Activated CD4-positive, alpha-beta T cell treated with anti-CD3 and anti-CD28 coated beads for 36 hours (primary cell): Measurements from ENCODE around the gene TMOD4. TPM values are rescaled to one million over a fixed set of nuclear protein-coding genes. Genes with fewer than 3 reads are reported as not detected.
A peak's percentile ranks its signal among the peaks of the same experiment; 100 is the strongest.

Experiments
- ATAC-seq: fragments of 200-7000 bp; cut with Tn5 transposase; one replicate; pipeline ENCODE4 v1.10.0; 2021; ENCODE audit warnings: mild to moderate bottlenecking, moderate library complexity
- CTCF ChIA-PET: fragments of 350-600 bp; sonication (Branson Sonifier 250); formaldehyde crosslinking; loops from one replicate; lab custom pipeline; 2021; ENCODE audit warnings: antibody characterized with exemption; lab: Charles Lee
- POLR2A ChIA-PET: fragments of 350-600 bp; sonication (Branson Sonifier 250); formaldehyde crosslinking; loops from one replicate; lab custom pipeline; 2021; ENCODE audit warnings: antibody characterized with exemption, inconsistent platforms; lab: Charles Lee
- DNase-seq: peaks from one replicate; pipeline ENCODE4 v3.0.0-alpha.2; 2020
- H3K27ac Mint-ChIP-seq: one replicate; pipeline ENCODE4 v1.8.0; 2021; ENCODE audit warnings: mixed read lengths
- H3K27me3 Mint-ChIP-seq: one replicate; pipeline ENCODE4 v1.8.0; 2021; ENCODE audit warnings: mixed read lengths
- H3K36me3 Mint-ChIP-seq: one replicate; pipeline ENCODE4 v1.8.0; 2021; ENCODE audit warnings: low read depth, mixed read lengths
- H3K4me1 Mint-ChIP-seq: one replicate; pipeline ENCODE4 v1.8.0; 2021; ENCODE audit warnings: mixed read lengths
- H3K4me3 Mint-ChIP-seq: one replicate; pipeline ENCODE4 v1.8.0; 2021; ENCODE audit warnings: mild to moderate bottlenecking, moderate library complexity, mixed read lengths
- H3K9me3 Mint-ChIP-seq: one replicate; pipeline ENCODE4 v1.8.0; 2021; ENCODE audit warnings: low read depth, mixed read lengths
- intact Hi-C, 2 experiments: fragments of 100-400 bp; cut with DNase I in 1 of 2; cut with micrococcal nuclease in 1 of 2; formaldehyde crosslinking; loops; one replicate each; pipeline versions ENCODE4 v1.14.2 to v1.15.1; 2022 to 2024; cut with DNase I, micrococcal nuclease
- total RNA-seq, 2 experiments: library from RNA; stranded (reverse); gene quantifications; one replicate each; pipeline ENCODE4 v1.2.3, GENCODE V29; 2021

Gene TMOD4
- total RNA-seq, 2 experiments from 2014 or later = 0.69 to 2.3 TPM

DNA sequence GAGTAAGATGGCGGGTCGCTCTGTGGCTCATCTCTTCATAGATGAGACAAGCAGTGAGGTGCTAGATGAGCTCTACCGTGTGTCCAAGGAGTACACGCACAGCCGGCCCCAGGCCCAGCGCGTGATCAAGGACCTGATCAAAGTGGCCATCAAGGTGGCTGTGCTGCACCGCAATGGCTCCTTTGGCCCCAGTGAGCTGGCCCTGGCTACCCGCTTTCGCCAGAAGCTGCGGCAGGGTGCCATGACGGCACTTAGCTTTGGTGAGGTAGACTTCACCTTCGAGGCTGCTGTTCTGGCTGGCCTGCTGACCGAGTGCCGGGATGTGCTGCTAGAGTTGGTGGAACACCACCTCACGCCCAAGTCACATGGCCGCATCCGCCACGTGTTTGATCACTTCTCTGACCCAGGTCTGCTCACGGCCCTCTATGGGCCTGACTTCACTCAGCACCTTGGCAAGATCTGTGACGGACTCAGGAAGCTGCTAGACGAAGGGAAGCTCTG, 17.0 kb downstream of the TMOD4 start:
- peak; percentile 61 for DNase-seq
- Mint-ChIP-seq H3K9me3 (no peaks in the 10 kb centered on the region), H3K4me1 (peaks cover 59% of the 10 kb centered on the region), H3K36me3 (peaks cover 52% of the 10 kb centered on the region), H3K4me3 (peak overlapping the region; percentile 88), H3K27ac (peak overlapping the region; percentile 99), H3K27me3 (no peaks in the 10 kb centered on the region)
- ChIA-PET POLR2A (interaction anchor here (0.5 to 2.9 kb wide), 5 partner anchors 28 to 121 kb away, joined by 3 to 9 read pairs (median 5); no protein-coding TSS in a partner anchor), CTCF (interaction anchor here (0.6 to 8.0 kb wide), 6 partner anchors 10 to 445 kb away, joined by 3 to 195 read pairs (median 4); partner anchors contain the start of gene MINDY1)
- no peak for ATAC-seq
- intact Hi-C loops = loop anchor here (5.0 kb wide), 3 partner anchors 38 to 596 kb away; partner anchors contain the start of genes MINDY1 (in 1 of the 2), PIP5K1A (in 1 of the 2) and PRUNE1 (in 1 of the 2)

DNA sequence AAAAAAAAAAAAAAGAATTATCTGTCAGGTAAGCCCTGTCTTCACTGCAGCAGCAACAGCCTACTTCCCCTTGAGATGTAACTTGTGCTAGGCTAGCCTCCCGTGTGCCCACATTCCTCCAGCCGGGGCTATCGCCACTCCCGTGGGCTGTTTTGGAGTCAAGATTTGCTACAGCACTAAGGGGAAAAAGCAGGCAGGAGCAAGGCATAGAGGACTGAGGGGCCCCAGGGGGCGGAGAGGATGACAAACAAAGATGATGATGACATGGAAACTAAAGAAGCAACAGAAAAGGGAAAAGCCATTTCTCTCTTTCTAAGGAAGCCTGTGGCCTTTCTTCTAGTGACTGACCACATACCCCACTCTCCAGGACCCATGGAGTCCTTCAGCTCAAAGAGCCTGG, 17.5 kb downstream of the TMOD4 start:
- DNase-seq (peak; percentile 83), ATAC-seq (peak; percentile 21)
- ChIA-PET POLR2A (interaction anchor here (0.5 to 2.9 kb wide), 5 partner anchors 7 to 121 kb away, joined by 3 to 9 read pairs (median 6); partner anchors contain the start of genes LYSMD1, SCNM1 and VPS72), CTCF (interaction anchor here (0.6 to 8.0 kb wide), 8 partner anchors 10 to 444 kb away, joined by 3 to 195 read pairs (median 4); partner anchors contain the start of genes MINDY1 and MLLT11)
- H3K27ac Mint-ChIP-seq = peak overlapping the region; percentile 99
- peaks cover 47% of the 10 kb centered on the region for H3K36me3 Mint-ChIP-seq
- H3K4me3 Mint-ChIP-seq = peak overlapping the region; percentile 88
- H3K4me1 Mint-ChIP-seq = peaks cover 59% of the 10 kb centered on the region
- intact Hi-C loops = loop anchor here (5.0 kb wide), 3 partner anchors 39 to 596 kb away; partner anchors contain the start of genes MINDY1 (in 1 of the 2), PIP5K1A (in 1 of the 2) and PRUNE1 (in 1 of the 2)
- H3K27me3 Mint-ChIP-seq = no peaks in the 10 kb centered on the region
- no peaks in the 10 kb centered on the region for H3K9me3 Mint-ChIP-seq

DNA sequence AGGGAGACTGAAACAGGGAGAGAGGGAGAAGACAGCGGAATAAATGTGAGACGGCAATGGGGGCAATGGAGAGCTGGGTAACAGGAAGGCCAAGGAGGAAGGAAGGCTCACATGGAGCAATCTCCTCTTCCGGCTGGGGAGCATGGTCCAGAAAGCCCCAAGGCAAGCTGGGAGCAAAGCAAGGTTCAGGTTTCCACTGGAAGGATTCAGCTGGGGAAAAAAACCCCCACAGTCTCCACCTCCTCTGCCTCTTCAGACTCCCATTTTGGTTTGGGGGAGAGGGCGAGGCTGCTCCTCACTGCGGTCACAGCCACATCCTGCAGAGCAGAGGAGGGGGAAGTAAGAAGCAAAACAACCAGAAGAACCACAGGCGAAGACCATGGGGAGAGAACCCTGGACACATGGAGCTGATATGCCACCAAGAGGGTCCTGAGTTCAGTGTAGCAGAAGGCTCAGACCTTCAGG, 18.7 kb downstream of the TMOD4 start:
- POLR2A ChIA-PET = interaction anchor here (0.5 to 2.9 kb wide), 13 partner anchors 8 to 542 kb away, joined by 3 to 17 read pairs (median 4); partner anchors contain the start of genes C1orf56, LYSMD1, PSMD4 and SCNM1
- Mint-ChIP-seq H3K9me3 (no peaks in the 10 kb centered on the region), H3K4me3 (peak overlapping the region; percentile 88), H3K27ac (peak overlapping the region; percentile 99), H3K4me1 (peaks cover 50% of the 10 kb centered on the region), H3K36me3 (peaks cover 41% of the 10 kb centered on the region), H3K27me3 (no peaks in the 10 kb centered on the region)
- CTCF ChIA-PET = interaction anchor here (0.5 to 8.0 kb wide), 35 partner anchors 9 to 589 kb away, joined by 3 to 195 read pairs (median 4); partner anchors contain the start of genes GABPB2, LYSMD1, MINDY1 and MLLT11
- DNase-seq (peak; percentile 84), ATAC-seq (peak; percentile 40)
- intact Hi-C loops = loop anchor here (1.0 to 5.0 kb wide), 8 partner anchors 40 to 595 kb away; partner anchors contain the start of genes PRUNE1 (in 2 of the 2), ARNT (in 1 of the 2), CDC42SE1 (in 1 of the 2) and CERS2 (in 1 of the 2)

DNA sequence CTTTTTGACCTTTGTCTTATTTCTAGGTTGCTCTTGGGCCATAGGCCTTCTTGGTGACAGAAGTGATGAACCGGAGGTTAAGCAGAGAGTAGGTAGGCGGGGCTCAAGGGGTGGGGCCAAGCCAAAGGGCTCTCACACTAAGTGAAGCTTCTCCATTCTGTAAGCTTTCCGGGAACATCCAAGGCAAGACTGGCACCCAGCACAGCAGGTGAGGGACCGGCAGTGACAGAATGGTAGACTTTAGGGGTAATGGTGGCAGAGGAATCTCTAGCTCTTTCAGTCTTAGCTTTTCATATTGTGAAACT, 19.3 kb downstream of the TMOD4 start, which contains the start of gene TNFAIP8L2:
TNFAIP8L2 (plus strand) TSS at position 135 of the 305 bp plus-strand sequence. CDS start 2,049 bp downstream, outside the sequence.
- Mint-ChIP-seq H3K4me3 (peak within 1 kb of the TSS; percentile 88), H3K4me1 (peaks cover 44% of the 10 kb centered on the region), H3K27ac (peak within 1 kb of the TSS; percentile 99), H3K36me3 (peaks cover 36% of the 10 kb centered on the region), H3K27me3 (no peaks in the 10 kb centered on the region), H3K9me3 (no peaks in the 10 kb centered on the region)
- intact Hi-C loops = loop anchor here (1.0 to 5.0 kb wide), 14 partner anchors 9 to 594 kb away; partner anchors contain the start of genes CDC42SE1 (in 2 of the 2), PRUNE1 (in 2 of the 2), SEMA6C (in 2 of the 2) and ARNT (in 1 of the 2)
- DNase-seq = peak; percentile 91
- peak; percentile 85 for ATAC-seq
- ChIA-PET POLR2A (interaction anchor here (0.6 to 2.1 kb wide), 14 partner anchors 8 to 541 kb away, joined by 3 to 17 read pairs (median 4); partner anchors contain the start of genes C1orf56, LYSMD1, MINDY1 and PSMD4), CTCF (interaction anchor here (0.5 to 8.0 kb wide), 35 partner anchors 8 to 589 kb away, joined by 3 to 195 read pairs (median 4); partner anchors contain the start of genes GABPB2, LYSMD1, MINDY1 and MLLT11)

DNA sequence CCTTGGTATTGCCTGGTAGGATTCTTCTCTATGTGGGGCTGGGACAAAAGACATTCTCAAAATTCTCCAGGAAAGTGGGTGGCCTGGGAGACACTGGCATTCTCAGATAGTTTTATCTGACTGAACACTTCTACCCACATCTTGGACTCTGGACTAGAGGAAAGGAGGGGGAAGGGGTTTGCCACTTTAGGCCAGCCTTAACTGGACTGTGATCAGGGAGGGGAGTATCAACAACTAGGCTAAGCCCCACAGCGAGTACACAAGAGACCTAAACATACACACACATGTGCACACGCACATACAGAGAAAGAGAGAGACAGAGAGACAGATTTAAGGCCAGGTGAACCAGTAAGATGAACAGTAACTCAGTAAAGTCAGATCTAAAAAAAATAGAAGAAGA, 28.1 kb downstream of the TMOD4 start:
- H3K4me3 Mint-ChIP-seq = peak overlapping the region; percentile 79
- ATAC-seq (no peak), DNase-seq (no peak)
- no peaks in the 10 kb centered on the region for H3K9me3 Mint-ChIP-seq
- H3K27ac Mint-ChIP-seq = no peak overlapping the region
- H3K36me3 Mint-ChIP-seq = no peaks in the 10 kb centered on the region
- no peaks in the 10 kb centered on the region for H3K27me3 Mint-ChIP-seq
- peaks cover 10% of the 10 kb centered on the region for H3K4me1 Mint-ChIP-seq
- ChIA-PET CTCF (interaction anchor here (0.9 to 2.0 kb wide), 3 partner anchors 10 to 48 kb away, joined by 4 to 11 read pairs (median 4); partner anchors contain the start of gene TNFAIP8L2), POLR2A (no interaction called here)
- intact Hi-C loops = loop anchor here in 1 of 2 experiments (2.0 kb wide), 1 partner anchor 77 kb away; the partner anchor contains the start of gene GABPB2

- Mint-ChIP-seq H3K9me3 (no peaks in the 10 kb centered on the region), H3K4me3 (peak overlapping the region; percentile 79), H3K27me3 (no peaks in the 10 kb centered on the region), H3K4me1 (peaks cover 10% of the 10 kb centered on the region), H3K36me3 (no peaks in the 10 kb centered on the region), H3K27ac (peak overlapping the region; percentile 8)
- intact Hi-C loops = loop anchor here in 1 of 2 experiments (2.0 kb wide), 1 partner anchor 76 kb away; the partner anchor contains the start of gene GABPB2
- no peak for ATAC-seq
- no peak for DNase-seq
- ChIA-PET POLR2A (no interaction called here), CTCF (interaction anchor here (0.7 to 1.6 kb wide), 3 partner anchors 14 to 47 kb away, joined by 3 to 4 read pairs (median 4); no protein-coding TSS in a partner anchor)
Observed at GRCh38 chr1:151147132-151147503, 28.7 kb downstream of the TMOD4 start.

DNA sequence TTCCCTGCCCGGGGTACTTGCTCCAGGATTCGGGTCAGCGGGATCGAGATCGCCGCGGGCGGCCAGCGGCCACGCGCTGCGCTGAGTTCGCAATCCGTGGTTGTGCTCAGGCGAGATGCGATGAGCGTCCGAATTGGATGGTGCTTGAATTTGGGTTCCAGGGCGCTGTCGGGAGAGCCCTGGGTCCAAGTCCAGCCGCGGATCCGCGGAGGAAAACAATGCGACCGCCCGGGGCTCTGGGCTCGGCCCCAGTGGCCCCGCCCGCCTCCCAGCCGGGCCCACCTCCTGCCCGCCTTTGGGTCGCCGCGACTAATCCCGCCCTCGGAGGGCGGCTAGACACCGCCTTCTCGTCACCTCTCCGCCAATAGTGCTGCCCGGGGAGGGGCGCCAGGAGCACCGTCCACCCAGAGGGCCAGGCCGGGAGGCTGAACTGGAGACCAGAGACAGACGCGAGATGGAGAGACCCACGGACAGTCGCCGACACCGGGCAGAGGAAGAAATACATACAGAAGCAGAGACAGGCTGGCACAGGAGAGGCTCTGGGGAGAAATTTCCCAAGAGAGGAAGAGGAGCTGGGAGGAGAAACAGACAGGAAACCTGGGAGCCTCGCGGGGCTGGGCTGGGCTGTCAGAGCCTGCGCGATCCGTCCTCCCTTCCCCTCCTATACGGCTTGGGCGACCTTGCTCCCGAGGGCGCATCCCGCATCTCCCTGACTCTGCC, 29.2 kb downstream of the TMOD4 start, which contains the start of gene SEMA6C:
SEMA6C (minus strand) TSS at position 220 of the 720 bp plus-strand sequence. CDS start 4,010 bp downstream, outside the sequence.
- ChIA-PET CTCF (interaction anchor here (0.7 to 1.6 kb wide), 3 partner anchors 15 to 47 kb away, joined by 3 to 4 read pairs (median 4); no protein-coding TSS in a partner anchor), POLR2A (interaction anchor here (0.6 kb wide), 1 partner anchor 235 kb away, joined by 4 read pairs; no protein-coding TSS in a partner anchor)
- Mint-ChIP-seq H3K36me3 (no peaks in the 10 kb centered on the region), H3K9me3 (no peaks in the 10 kb centered on the region), H3K4me1 (peaks cover 10% of the 10 kb centered on the region), H3K27me3 (no peaks in the 10 kb centered on the region), H3K4me3 (peak within 1 kb of the TSS; percentile 79), H3K27ac (peak within 1 kb of the TSS; percentile 48)
- intact Hi-C loops = loop anchor here (1.0 to 2.0 kb wide), 4 partner anchors 10 to 76 kb away; partner anchors contain the start of genes TNFAIP8L2 (in 2 of the 2), GABPB2 (in 1 of the 2) and SCNM1 (in 1 of the 2)
- peak; percentile 92 for DNase-seq
- ATAC-seq = peak; percentile 100

GRCh38 chr1:151146072-151146411, 29.7 kb downstream of the TMOD4 start:
- ChIA-PET POLR2A (interaction anchor here (0.6 to 2.0 kb wide), 2 partner anchors 15 to 236 kb away, joined by 4 to 6 read pairs; no protein-coding TSS in a partner anchor), CTCF (interaction anchor here (1.6 kb wide), 1 partner anchor 46 kb away, joined by 4 read pairs; no protein-coding TSS in a partner anchor)
- no peak for DNase-seq
- ATAC-seq = no peak
- peak overlapping the region; percentile 79 for H3K4me3 Mint-ChIP-seq
- peaks cover 10% of the 10 kb centered on the region for H3K4me1 Mint-ChIP-seq
- H3K9me3 Mint-ChIP-seq = no peaks in the 10 kb centered on the region
- H3K36me3 Mint-ChIP-seq = no peaks in the 10 kb centered on the region
- no peak overlapping the region for H3K27ac Mint-ChIP-seq
- intact Hi-C loops = loop anchor here (1.0 to 2.0 kb wide), 4 partner anchors 10 to 75 kb away; partner anchors contain the start of genes TNFAIP8L2 (in 2 of the 2), GABPB2 (in 1 of the 2) and SCNM1 (in 1 of the 2)
- H3K27me3 Mint-ChIP-seq = no peaks in the 10 kb centered on the region

DNA sequence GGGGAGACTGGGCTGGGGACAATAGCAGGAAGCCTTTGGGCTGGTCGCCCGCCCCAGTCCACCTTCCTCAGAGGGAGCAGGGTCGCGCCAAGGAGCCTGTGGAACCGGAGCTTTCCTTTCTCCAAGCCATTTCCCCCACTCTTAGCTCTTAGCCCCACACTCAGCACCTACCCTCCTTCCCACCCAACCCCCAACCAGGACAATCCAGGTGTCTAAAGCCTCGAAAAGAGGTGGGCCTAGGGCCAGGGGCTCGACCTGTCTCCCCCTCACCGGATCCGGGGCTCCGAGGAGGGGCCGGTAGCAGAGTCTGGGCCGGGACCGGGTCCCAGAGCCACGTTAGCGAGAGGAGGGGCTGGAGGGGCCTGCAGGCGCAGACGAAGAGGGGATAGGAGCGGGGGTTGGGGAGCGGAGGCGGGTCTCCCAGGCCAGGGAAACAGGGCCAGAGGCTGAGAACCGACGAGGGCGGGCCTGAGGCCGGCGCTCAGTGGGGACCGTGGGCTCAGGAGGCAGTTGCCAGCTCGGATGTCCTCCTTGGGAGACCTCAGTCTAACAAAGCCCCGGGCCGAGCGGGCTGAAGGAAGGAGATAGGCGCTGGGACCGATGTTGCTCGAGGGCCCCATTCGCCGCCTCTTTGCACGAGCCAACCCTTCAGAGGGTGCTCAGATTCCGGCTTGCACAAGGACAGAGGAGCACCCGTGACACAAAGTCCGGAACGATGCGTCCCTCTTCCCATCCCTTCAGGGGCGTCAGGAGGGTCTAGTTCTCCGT, 30.3 kb downstream of the TMOD4 start:
- intact Hi-C loops = loop anchor here (1.0 to 2.0 kb wide), 4 partner anchors 11 to 75 kb away; partner anchors contain the start of genes TNFAIP8L2 (in 2 of the 2), GABPB2 (in 1 of the 2) and SCNM1 (in 1 of the 2)
- ATAC-seq = no peak
- H3K36me3 Mint-ChIP-seq = no peaks in the 10 kb centered on the region
- peaks cover 10% of the 10 kb centered on the region for H3K4me1 Mint-ChIP-seq
- H3K27ac Mint-ChIP-seq = no peak overlapping the region
- CTCF ChIA-PET = interaction anchor here (0.6 to 1.1 kb wide), 3 partner anchors 12 to 240 kb away, joined by 3 to 4 read pairs (median 3); partner anchors contain the start of gene TNFAIP8L2
- H3K4me3 Mint-ChIP-seq = peak overlapping the region; percentile 79
- H3K27me3 Mint-ChIP-seq = no peaks in the 10 kb centered on the region
- POLR2A ChIA-PET = interaction anchor here (0.6 to 2.0 kb wide), 2 partner anchors 14 to 236 kb away, joined by 4 to 6 read pairs; no protein-coding TSS in a partner anchor
- peak; percentile 55 for DNase-seq
- H3K9me3 Mint-ChIP-seq = no peaks in the 10 kb centered on the region
